ENCODE measurements around the gene GEMIN7.

DNA sequence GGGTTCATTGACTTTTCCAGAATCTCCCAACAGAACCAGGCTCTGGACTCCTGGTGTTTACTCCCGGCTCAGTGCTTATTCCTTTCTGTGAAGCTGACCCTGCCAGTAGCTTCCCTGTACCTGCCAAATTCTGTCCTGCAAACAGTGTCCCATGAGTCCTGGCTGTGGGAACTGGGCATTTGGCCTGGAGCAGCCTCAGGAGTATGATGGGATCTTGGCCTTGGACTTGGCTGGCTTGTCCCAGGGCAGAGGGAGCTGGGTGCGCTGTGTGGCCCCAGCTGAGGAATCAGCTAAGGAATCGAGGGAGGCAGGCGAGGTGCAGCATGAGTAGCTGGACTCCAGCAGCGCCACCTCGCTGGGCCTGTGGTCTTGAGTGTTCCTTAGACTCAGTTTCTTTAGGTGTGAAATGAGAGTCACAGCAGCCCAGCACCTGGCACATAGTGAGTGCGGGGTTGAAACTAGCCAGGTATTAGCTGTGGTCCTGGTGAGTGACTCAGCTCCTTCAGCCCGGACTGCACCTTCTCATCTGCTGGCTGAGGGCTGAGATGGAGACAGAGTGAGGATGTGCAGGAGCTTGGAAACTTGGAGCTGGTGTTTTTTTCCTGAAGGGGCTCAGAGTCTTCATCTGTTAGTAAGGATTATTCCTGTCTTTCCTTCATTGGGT, 29.9 kb upstream of the GEMIN7 start:
- TF ChIP-seq, protein P1, sequence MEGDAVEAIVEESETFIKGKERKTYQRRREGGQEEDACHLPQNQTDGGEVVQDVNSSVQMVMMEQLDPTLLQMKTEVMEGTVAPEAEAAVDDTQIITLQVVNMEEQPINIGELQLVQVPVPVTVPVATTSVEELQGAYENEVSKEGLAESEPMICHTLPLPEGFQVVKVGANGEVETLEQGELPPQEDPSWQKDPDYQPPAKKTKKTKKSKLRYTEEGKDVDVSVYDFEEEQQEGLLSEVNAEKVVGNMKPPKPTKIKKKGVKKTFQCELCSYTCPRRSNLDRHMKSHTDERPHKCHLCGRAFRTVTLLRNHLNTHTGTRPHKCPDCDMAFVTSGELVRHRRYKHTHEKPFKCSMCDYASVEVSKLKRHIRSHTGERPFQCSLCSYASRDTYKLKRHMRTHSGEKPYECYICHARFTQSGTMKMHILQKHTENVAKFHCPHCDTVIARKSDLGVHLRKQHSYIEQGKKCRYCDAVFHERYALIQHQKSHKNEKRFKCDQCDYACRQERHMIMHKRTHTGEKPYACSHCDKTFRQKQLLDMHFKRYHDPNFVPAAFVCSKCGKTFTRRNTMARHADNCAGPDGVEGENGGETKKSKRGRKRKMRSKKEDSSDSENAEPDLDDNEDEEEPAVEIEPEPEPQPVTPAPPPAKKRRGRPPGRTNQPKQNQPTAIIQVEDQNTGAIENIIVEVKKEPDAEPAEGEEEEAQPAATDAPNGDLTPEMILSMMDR (IDR thresholded peaks at IDR 0.05; ENCODE audit: insufficient read depth, low read length): no peak
- TF ChIP-seq GABPA (IDR thresholded peaks at IDR 0.05; ENCODE audit: low read depth): no peak
- no peak for TF ChIP-seq REST (IDR thresholded peaks at IDR 0.05; ENCODE audit: insufficient replicate concordance, low read depth)
- no peak for TF ChIP-seq POLR2AphosphoS5 (IDR thresholded peaks at IDR 0.05; ENCODE audit: low read depth)
- TF ChIP-seq SPI1 (IDR thresholded peaks at IDR 0.05; ENCODE audit: borderline replicate concordance, low read depth): no peak
